Activated CD8-positive, alpha-beta T cell treated with anti-CD3 and anti-CD28 coated beads, Interleukin-2, amount 10 ng/mL, durations not matched to agents 7 days and 5 days (primary cell): ENCODE results near the gene BMPER. TPM values are rescaled to one million over a fixed set of nuclear protein-coding genes. Genes with fewer than 3 reads are reported as not detected.

Experiments used
- ATAC-seq: fragments of 150-1000 bp; cut with Tn5 transposase; one replicate; pipeline ENCODE4 v1.10.0; 2021; ENCODE audit warnings: moderate library complexity
- CTCF ChIA-PET: fragments of 350-600 bp; sonication (Branson Sonifier 250); formaldehyde crosslinking; loops from one replicate; lab custom pipeline; 2021; ENCODE audit warnings: antibody characterized with exemption; lab: Charles Lee
- POLR2A ChIA-PET: fragments of 350-600 bp; sonication (Branson Sonifier 250); formaldehyde crosslinking; loops from one replicate; lab custom pipeline; 2021; ENCODE audit warnings: antibody characterized with exemption; lab: Charles Lee
- DNase-seq: peaks from one replicate; pipeline ENCODE4 v3.0.0-alpha.2; 2020
- H3K27ac Mint-ChIP-seq: one replicate; pipeline ENCODE4 v1.8.0; 2021; ENCODE audit warnings: mild to moderate bottlenecking, mixed read lengths
- H3K27me3 Mint-ChIP-seq: one replicate; pipeline ENCODE4 v1.8.0; 2021; ENCODE audit warnings: low read depth, mixed read lengths
- H3K36me3 Mint-ChIP-seq: one replicate; pipeline ENCODE4 v1.8.0; 2021; ENCODE audit warnings: low read depth, mixed read lengths
- H3K4me1 Mint-ChIP-seq: one replicate; pipeline ENCODE4 v1.8.0; 2021; ENCODE audit warnings: low read depth, mixed read lengths
- H3K4me3 Mint-ChIP-seq: one replicate; pipeline ENCODE4 v1.8.0; 2021; ENCODE audit warnings: mild to moderate bottlenecking, mixed read lengths
- H3K9me3 Mint-ChIP-seq: one replicate; pipeline ENCODE4 v1.8.0; 2022; ENCODE audit warnings: mixed read lengths; ENCODE audit not compliant: insufficient read depth
- total RNA-seq, 2 experiments: library from RNA; stranded (reverse); gene quantifications; one replicate each; pipeline ENCODE4 v1.2.3, GENCODE V29; 2021

Gene BMPER
- total RNA-seq, 2 experiments from 2014 or later = not detected

DNA sequence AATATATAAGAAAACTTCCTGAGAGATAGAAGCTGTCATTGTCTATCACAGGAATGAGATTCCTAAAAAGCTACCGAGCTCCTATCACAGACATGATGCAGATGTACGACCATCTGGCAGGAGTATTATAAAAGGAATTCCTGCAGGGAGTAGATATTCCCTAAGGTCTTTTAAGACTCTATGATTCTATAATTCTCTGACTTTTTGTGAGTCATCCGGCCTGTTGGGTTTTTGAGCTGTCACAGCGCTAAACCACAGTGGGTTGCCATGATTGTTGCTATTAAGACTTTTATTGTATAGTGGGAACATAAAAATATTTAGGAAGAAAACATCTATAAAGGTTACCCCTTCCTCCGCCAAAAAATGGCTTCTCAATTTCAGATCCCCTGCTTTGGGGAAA is 223.4 kb downstream of the BMPER start:
- ChIA-PET CTCF (no interaction called here), POLR2A (no interaction called here)
- Mint-ChIP-seq H3K27ac (no peak overlapping the region), H3K27me3 (no peaks in the 10 kb centered on the region), H3K4me3 (no peak overlapping the region), H3K4me1 (no peaks in the 10 kb centered on the region), H3K36me3 (no peaks in the 10 kb centered on the region), H3K9me3 (peaks cover 9% of the 10 kb centered on the region)
- DNase-seq = no peak
- no peak for ATAC-seq

DNA sequence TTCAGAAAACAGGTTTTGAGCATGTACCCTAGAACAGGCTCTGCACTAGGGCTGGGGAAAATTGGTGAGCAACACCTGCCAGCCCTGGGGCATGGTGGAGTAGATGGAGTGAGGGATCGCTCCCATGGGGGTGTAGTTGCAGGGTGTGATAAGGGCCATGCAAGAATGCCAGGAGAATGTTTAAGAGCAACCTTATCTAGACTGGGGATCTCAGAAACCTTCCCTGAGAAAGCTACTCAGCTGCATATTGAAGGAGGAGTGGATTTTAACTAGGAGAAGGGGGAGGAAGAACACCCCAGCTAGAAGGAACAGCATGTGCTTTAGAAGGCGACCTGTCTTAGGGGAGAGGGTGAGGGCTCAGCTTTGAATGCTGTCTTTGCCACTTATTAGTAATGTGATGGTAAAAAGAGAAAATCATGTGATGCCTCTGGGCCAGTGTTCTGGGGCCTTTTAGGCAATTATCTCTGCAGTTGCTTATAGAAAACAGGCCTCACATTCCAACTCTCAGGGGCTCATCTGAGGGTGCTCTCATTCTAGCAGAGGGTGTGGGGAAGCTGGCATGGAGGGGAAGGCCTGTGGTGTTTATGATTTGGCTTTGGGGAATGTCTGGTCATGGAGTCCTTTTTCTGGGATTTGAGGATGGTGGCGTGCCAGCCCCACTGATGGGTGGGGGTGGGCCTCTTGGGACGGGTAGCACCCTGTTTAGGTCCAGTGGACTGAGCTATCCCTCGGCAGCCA is 225.4 kb downstream of the BMPER start:
- H3K27me3 Mint-ChIP-seq = no peaks in the 10 kb centered on the region
- H3K4me1 Mint-ChIP-seq = no peaks in the 10 kb centered on the region
- peaks cover 9% of the 10 kb centered on the region for H3K9me3 Mint-ChIP-seq
- no peak overlapping the region for H3K4me3 Mint-ChIP-seq
- DNase-seq = no peak
- no peaks in the 10 kb centered on the region for H3K36me3 Mint-ChIP-seq
- no peak overlapping the region for H3K27ac Mint-ChIP-seq
- ChIA-PET POLR2A (no interaction called here), CTCF (no interaction called here)
- ATAC-seq = no peak

DNA sequence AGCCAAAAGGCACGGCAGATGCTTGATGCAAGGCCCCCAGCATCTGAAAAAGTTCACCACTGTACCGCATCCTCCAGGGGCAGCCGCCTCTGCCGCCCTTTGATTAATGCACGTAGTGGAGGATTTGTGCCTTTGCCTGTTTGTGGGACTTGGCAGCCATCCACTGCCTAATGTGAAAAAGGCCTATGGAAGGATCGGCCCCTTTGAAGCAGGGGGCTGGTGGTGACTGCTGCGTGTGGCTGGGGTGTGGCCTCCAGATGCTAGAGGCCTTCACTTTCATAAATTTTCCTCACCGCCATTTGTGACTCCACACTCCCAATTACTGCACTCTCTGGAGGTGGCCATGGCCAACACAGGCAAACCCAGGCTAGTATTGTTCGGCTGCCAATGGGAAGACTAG is 226.0 kb downstream of the BMPER start:
- Mint-ChIP-seq H3K36me3 (no peaks in the 10 kb centered on the region), H3K27me3 (no peaks in the 10 kb centered on the region), H3K9me3 (peaks cover 9% of the 10 kb centered on the region), H3K27ac (no peak overlapping the region), H3K4me3 (no peak overlapping the region), H3K4me1 (no peaks in the 10 kb centered on the region)
- DNase-seq = no peak
- ChIA-PET CTCF (no interaction called here), POLR2A (no interaction called here)
- no peak for ATAC-seq

DNA sequence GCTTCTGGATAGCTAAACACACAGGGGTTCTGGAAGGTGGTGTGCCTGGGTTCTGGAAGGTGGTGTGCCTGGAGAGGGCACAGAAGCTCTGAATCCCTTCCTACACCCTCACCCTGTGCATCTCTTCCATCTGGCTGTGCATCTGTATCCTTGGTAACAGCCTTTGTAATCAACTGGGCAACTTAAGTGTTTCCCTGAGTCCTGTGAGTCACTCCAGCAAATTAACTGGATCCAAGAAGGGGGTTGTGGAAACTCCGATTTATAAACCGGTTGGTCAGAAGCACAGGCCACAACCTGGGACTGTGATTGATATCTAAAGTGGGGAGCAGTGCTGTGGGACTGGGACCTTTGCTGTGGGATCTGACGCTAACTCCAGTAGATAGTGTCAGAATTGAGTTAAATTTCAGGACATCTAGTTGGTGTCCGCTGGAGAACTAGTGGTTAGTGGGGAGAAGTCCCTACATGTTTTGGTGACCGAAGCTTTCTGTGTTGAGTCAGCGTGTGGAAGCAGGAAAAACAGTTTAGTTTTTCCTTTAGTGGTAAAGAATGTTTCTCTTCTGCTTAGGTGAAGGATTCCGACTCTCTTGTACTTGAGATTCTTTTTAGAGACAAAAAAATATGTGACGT is 228.1 kb downstream of the BMPER start:
- H3K27ac Mint-ChIP-seq = no peak overlapping the region
- POLR2A ChIA-PET = no interaction called here
- no peaks in the 10 kb centered on the region for H3K9me3 Mint-ChIP-seq
- H3K27me3 Mint-ChIP-seq = no peaks in the 10 kb centered on the region
- no peak for ATAC-seq
- H3K4me1 Mint-ChIP-seq = no peaks in the 10 kb centered on the region
- CTCF ChIA-PET = no interaction called here
- H3K4me3 Mint-ChIP-seq = no peak overlapping the region
- no peak for DNase-seq
- no peaks in the 10 kb centered on the region for H3K36me3 Mint-ChIP-seq

DNA sequence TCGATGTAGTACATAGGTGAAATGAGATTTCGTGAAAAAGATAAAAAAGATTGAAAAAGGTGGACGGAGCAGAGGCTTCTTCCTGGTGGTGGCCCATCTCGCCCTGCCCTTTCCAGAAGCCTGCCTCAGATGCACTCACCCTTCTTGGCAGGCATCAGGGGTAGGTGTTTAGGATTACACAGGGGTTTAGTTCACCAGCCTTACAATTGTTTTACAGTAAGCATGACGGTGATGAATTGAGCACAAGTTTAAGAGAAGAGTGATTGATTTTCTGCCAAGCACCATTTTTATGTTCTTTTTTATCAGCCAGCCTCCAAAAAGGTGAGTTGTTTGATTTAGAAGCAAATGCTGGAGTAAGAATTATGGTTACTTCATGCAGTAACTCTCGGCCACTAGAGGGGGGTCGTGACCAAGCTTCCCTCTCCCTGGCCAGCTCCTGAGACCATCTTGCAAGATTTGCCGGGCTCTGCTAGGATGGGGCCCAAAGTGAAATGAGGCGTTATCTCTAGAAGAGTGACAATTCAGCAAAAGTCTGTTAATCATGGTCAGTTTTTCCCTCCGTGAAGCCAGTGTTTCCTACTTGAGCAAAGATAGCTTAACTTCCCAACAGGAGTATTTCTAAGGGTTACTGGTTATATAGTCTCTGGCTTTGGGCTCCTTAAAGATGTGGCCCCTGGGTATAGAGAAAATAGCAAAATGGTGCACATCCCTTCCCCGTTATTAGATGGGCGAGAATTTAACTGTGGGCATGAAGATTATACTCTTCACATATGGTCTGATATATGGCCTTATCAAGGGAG is 228.8 kb downstream of the BMPER start:
- Mint-ChIP-seq H3K27me3 (no peaks in the 10 kb centered on the region), H3K27ac (no peak overlapping the region), H3K4me3 (no peak overlapping the region), H3K4me1 (no peaks in the 10 kb centered on the region), H3K36me3 (no peaks in the 10 kb centered on the region), H3K9me3 (no peaks in the 10 kb centered on the region)
- DNase-seq = peak; percentile 29
- no peak for ATAC-seq
- ChIA-PET CTCF (interaction anchor here (1.2 kb wide), 1 partner anchor 28 kb away, joined by 3 read pairs; no protein-coding TSS in a partner anchor), POLR2A (no interaction called here)

DNA sequence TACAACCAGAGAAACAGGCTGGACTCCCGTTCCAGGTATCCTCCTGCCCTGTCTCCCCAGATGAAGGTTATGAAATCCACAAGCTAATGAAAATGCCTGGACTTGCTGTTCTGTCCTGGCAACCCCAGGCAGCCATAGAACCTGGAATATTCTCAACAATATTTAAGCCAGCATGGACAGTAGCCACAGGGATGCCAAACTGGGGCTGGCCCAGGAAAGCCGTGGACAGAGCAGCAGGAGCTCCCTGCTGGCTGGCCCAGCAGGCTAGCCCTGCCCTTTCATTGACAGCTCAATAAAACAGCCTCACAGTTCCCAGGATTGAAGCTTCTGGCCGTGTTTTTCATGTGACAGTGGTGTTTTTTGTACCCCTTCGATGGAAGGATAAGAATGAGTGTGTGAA is 230.6 kb downstream of the BMPER start:
- POLR2A ChIA-PET = no interaction called here
- no peak for ATAC-seq
- Mint-ChIP-seq H3K4me1 (no peaks in the 10 kb centered on the region), H3K36me3 (no peaks in the 10 kb centered on the region), H3K9me3 (no peaks in the 10 kb centered on the region), H3K27me3 (no peaks in the 10 kb centered on the region), H3K27ac (no peak overlapping the region), H3K4me3 (no peak overlapping the region)
- no peak for DNase-seq
- CTCF ChIA-PET = no interaction called here

DNA sequence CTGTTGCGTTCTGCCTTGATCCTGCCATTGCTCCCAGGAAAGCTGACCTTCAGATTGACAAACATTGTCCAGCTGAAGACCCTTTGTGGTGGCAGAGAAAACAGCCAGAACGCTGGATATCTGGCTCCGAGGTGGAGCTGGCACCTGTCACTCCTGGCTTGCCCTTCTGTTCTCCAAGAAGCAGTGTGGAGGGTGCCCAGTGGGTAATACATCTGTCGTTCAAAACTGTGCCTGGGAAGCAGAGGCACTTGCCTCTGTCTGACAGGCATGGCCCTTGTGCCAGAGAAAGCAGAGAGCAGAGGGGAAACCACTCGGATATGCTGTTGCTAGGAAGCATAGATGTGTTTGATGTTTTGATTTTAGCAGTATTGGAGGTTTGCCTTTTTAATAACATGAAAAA is 231.4 kb downstream of the BMPER start:
- CTCF ChIA-PET = no interaction called here
- no peak for ATAC-seq
- H3K4me1 Mint-ChIP-seq = no peaks in the 10 kb centered on the region
- H3K27ac Mint-ChIP-seq = no peak overlapping the region
- DNase-seq = no peak
- no peaks in the 10 kb centered on the region for H3K36me3 Mint-ChIP-seq
- H3K9me3 Mint-ChIP-seq = no peaks in the 10 kb centered on the region
- no peak overlapping the region for H3K4me3 Mint-ChIP-seq
- POLR2A ChIA-PET = no interaction called here
- H3K27me3 Mint-ChIP-seq = no peaks in the 10 kb centered on the region

DNA sequence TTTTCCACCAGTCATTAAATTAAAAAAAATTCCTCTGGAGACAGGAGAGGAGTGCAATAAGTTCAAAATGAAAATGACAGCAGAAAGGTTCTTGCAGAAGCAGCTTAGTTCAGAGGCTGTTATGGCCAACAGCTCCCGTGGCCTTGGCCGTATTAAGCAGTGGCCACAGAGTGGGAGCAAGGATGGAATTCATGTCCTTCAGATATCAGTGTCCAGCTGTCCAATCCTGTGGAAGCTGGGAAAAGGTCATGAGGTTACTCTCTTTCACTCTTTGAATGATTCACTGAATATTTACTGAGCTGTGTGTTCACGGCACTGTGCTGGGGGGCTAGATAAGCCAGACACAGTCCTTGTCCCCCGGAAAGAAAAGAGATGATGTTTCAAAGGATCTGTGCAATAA is 231.8 kb downstream of the BMPER start:
- POLR2A ChIA-PET = no interaction called here
- CTCF ChIA-PET = no interaction called here
- Mint-ChIP-seq H3K36me3 (no peaks in the 10 kb centered on the region), H3K4me1 (no peaks in the 10 kb centered on the region), H3K27me3 (no peaks in the 10 kb centered on the region), H3K9me3 (no peaks in the 10 kb centered on the region), H3K4me3 (no peak overlapping the region), H3K27ac (no peak overlapping the region)
- DNase-seq (no peak), ATAC-seq (no peak)

DNA sequence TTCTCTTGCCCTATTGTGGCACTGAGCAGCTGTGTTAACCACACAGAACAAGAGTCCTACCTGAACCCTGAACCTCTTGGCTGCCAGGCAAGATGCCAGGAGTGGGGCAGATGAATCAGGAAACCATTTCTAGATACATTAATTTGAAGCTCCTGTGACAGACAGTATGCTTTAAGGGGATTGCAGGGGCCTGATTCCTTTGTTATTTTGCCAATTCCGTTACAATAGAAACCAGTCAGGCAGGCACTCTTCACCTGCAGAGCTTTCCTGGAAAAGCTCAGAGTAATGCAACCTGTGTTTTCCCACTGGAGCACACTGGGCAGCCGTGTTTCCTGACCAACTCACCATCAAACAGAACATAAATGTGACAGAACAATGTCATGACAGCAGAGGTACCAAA is 233.1 kb downstream of the BMPER start:
- H3K9me3 Mint-ChIP-seq = no peaks in the 10 kb centered on the region
- no peaks in the 10 kb centered on the region for H3K4me1 Mint-ChIP-seq
- no peak overlapping the region for H3K27ac Mint-ChIP-seq
- H3K36me3 Mint-ChIP-seq = no peaks in the 10 kb centered on the region
- no peaks in the 10 kb centered on the region for H3K27me3 Mint-ChIP-seq
- no peak for ATAC-seq
- H3K4me3 Mint-ChIP-seq = no peak overlapping the region
- ChIA-PET CTCF (no interaction called here), POLR2A (no interaction called here)
- DNase-seq = no peak

DNA sequence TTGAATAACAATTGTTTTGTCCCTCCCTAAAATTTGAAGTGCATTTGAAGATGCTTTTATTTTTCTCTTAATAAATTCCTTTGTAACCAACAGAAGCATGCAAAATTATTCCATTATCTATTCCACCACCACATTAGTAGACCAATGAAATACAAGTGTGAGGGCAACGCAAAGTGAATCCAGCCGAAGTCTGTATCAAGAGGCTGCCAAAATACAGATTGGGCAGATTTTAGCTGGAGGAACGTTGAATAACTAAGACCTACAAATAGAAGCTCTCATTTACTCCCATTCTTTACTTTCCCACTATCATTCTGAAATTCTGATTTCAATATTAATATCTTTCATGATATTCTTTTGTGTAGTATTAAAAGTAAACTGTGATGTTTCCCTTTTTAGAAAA is 233.7 kb downstream of the BMPER start:
- POLR2A ChIA-PET = no interaction called here
- Mint-ChIP-seq H3K27me3 (no peaks in the 10 kb centered on the region), H3K27ac (no peak overlapping the region), H3K9me3 (no peaks in the 10 kb centered on the region), H3K4me1 (no peaks in the 10 kb centered on the region), H3K36me3 (no peaks in the 10 kb centered on the region), H3K4me3 (no peak overlapping the region)
- ATAC-seq = no peak
- no peak for DNase-seq
- CTCF ChIA-PET = no interaction called here

DNA sequence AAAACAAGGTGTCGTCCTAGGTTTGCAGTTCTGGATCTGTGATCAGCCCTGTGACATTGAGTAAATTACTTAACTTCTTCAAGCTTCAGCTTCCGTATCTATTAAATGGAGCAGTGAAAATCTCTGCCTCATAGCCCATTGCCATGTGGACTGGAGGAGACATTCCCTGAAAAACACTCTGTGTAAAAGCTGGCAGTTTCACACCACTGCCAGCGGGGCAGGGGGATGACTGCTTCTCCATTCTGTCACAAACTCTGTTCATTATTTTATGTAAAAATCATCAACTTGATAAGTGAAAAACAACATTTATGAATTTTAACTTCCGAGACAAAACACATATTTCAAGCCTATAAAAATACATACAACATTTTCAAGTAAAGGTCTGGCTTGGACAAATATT is 234.7 kb downstream of the BMPER start:
- H3K4me1 Mint-ChIP-seq = no peaks in the 10 kb centered on the region
- no peaks in the 10 kb centered on the region for H3K27me3 Mint-ChIP-seq
- no peak overlapping the region for H3K27ac Mint-ChIP-seq
- POLR2A ChIA-PET = no interaction called here
- DNase-seq = no peak
- H3K9me3 Mint-ChIP-seq = no peaks in the 10 kb centered on the region
- H3K4me3 Mint-ChIP-seq = no peak overlapping the region
- ATAC-seq = no peak
- H3K36me3 Mint-ChIP-seq = no peaks in the 10 kb centered on the region
- CTCF ChIA-PET = no interaction called here

DNA sequence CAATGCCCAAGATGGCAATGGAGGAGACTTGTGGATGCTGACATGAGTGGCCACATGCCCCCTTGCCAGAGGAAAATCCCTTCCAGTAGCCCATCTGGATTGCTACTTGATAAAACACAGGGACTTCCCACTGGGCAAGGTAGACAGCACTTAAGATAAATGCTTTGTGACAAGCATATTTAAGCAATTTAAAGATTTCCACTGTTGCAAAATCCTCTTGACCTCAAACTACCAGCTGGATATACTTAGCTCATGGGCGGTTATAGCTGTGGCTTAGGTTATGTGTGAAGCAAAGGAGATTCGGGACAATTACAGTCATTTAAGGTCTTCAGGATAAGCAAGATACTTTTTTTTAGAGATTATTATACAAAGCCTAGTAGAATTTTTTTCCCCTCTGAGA is 238.1 kb downstream of the BMPER start:
- POLR2A ChIA-PET = no interaction called here
- H3K27me3 Mint-ChIP-seq = no peaks in the 10 kb centered on the region
- H3K4me1 Mint-ChIP-seq = no peaks in the 10 kb centered on the region
- no peak overlapping the region for H3K27ac Mint-ChIP-seq
- no peaks in the 10 kb centered on the region for H3K9me3 Mint-ChIP-seq
- H3K4me3 Mint-ChIP-seq = no peak overlapping the region
- CTCF ChIA-PET = no interaction called here
- ATAC-seq (no peak), DNase-seq (no peak)
- no peaks in the 10 kb centered on the region for H3K36me3 Mint-ChIP-seq
